PC-3 (cell line): ENCODE measurements around the gene OR2M3. TPM values are rescaled to one million over a fixed set of nuclear protein-coding genes. Genes with fewer than 3 reads are reported as not detected.

ENCODE experiments used
- ATAC-seq: fragments of 200-7000 bp; cut with Tn5 transposase; 2 replicates; pipeline ENCODE4 v1.9.1; 2020; ENCODE audit warnings: mild to moderate bottlenecking, moderate library complexity
- BruUV-seq: library from RNA; stranded (reverse); fragments of 400-500 nt; replicated peaks from 2 replicates; lab custom pipeline; 2021; lab: Mats Ljungman, UMichigan
- CTCF ChIA-PET: fragments of 300-600 bp; sonication (Branson Sonifier 250); formaldehyde crosslinking; loops from one replicate; lab custom pipeline; 2022; ENCODE audit warnings: antibody characterized with exemption; lab: Charles Lee
- POLR2A ChIA-PET: fragments of 300-600 bp; sonication (Branson Sonifier 250); formaldehyde crosslinking; loops from one replicate; lab custom pipeline; 2022; ENCODE audit warnings: antibody characterized with exemption; ENCODE audit not compliant: unreplicated experiment; lab: Charles Lee
- DNase-seq: peaks from one replicate; pipeline ENCODE4 v3.0.0-alpha.2; 2015
- H2AFZ ChIP-seq: fragments of 300-600 bp; sonication (generic); 2 replicates; pipeline ENCODE4 v1.6.0; 2016; ENCODE audit warnings: antibody characterized with exemption, low read length
- H3F3A ChIP-seq: fragments of 300-600 bp; sonication (generic); one replicate; pipeline ENCODE4 v1.6.0; 2017; ENCODE audit warnings: antibody characterized with exemption, low read length, control low read depth, mild to moderate bottlenecking; ENCODE audit not compliant: unreplicated experiment
- H3K27ac ChIP-seq: fragments of 300-600 bp; sonication (generic); 2 replicates; pipeline ENCODE4 v1.5.1; 2016; ENCODE audit warnings: mild to moderate bottlenecking, low read length
- H3K27me3 ChIP-seq: fragments of 300-600 bp; sonication (generic); 2 replicates; pipeline ENCODE4 v1.6.1; 2016; ENCODE audit warnings: low read length, mixed read lengths
- H3K36me3 ChIP-seq: fragments of 300-600 bp; sonication (generic); 2 replicates; pipeline ENCODE4 v1.6.1; 2016; ENCODE audit warnings: low read depth, mixed run types, low read length, mixed read lengths
- H3K4me1 ChIP-seq: fragments of 300-600 bp; sonication (generic); 2 replicates; pipeline ENCODE4 v1.5.1; 2016; ENCODE audit warnings: low read length; ENCODE audit not compliant: insufficient read depth
- H3K4me2 ChIP-seq: fragments of 300-600 bp; sonication (generic); 2 replicates; pipeline ENCODE4 v1.6.0; 2016; ENCODE audit warnings: low read length
- H3K4me3 ChIP-seq: fragments of 300-600 bp; sonication (generic); 2 replicates; pipeline ENCODE4 v1.5.1; 2016; ENCODE audit warnings: mild to moderate bottlenecking, low read length, mixed read lengths
- H3K79me2 ChIP-seq: fragments of 300-600 bp; sonication (generic); 2 replicates; pipeline ENCODE4 v1.6.1; 2017; ENCODE audit warnings: low read length, mixed read lengths
- H3K9ac ChIP-seq: fragments of 300-600 bp; sonication (generic); 2 replicates; pipeline ENCODE4 v1.6.0; 2016; ENCODE audit warnings: mild to moderate bottlenecking, low read length
- H3K9me2 ChIP-seq: fragments of 300-600 bp; sonication (generic); replicated peaks from 2 replicates; pipeline ENCODE4 v1.6.1; 2016; ENCODE audit warnings: mixed run types, low read length, mixed read lengths
- H3K9me3 ChIP-seq: fragments of 300-600 bp; sonication (generic); 2 replicates; pipeline ENCODE4 v1.6.1; 2016; ENCODE audit warnings: low read length, mixed read lengths
- H4K20me1 ChIP-seq: fragments of 300-600 bp; sonication (generic); 2 replicates; pipeline ENCODE4 v1.6.1; 2016; ENCODE audit warnings: low read length, mixed read lengths
- CTCF ChIP-seq: fragments of 300-600 bp; sonication (generic); conservative IDR thresholded peaks from 2 replicates; pipeline ENCODE4 v1.5.1; 2017; ENCODE audit warnings: antibody characterized with exemption, low read depth, mild to moderate bottlenecking, low read length
- EZH2 ChIP-seq: fragments of 300-600 bp; sonication (generic); IDR thresholded peaks from one replicate; pipeline ENCODE4 v1.6.1; 2017; ENCODE audit warnings: antibody characterized with exemption, mild to moderate bottlenecking, low read length; ENCODE audit not compliant: unreplicated experiment
- EZH2phosphoT487 ChIP-seq: fragments of 300-600 bp; sonication (generic); IDR thresholded peaks from 2 replicates; pipeline ENCODE4 v1.6.1; 2018; ENCODE audit warnings: mild to moderate bottlenecking, antibody characterized with exemption, low read length, borderline replicate concordance
- intact Hi-C: fragments of 100-400 bp; cut with micrococcal nuclease; formaldehyde crosslinking; loops from 2 replicates; pipeline ENCODE4 v1.9.0; 2023
- total RNA-seq: library from RNA; depleted of rRNA; stranded (reverse); fragments of >200 nt; gene quantifications from 2 replicates; pipeline ENCODE4 v1.2.3, GENCODE V29; 2014

The OR2M3 gene
- total RNA-seq, 1 experiment from 2014 or later, result not detected

GRCh38 chr1:248215880-248216279, 18.8 kb downstream of the OR2M3 start:
- intact Hi-C loops, result no loop called here
- H3K4me3 ChIP-seq, result no peak overlapping the region
- TF ChIP-seq CTCF (no peak), EZH2 (no peak), EZH2phosphoT487 (no peak)
- no peaks in the 10 kb centered on the region for H3K4me1 ChIP-seq
- no peak overlapping the region for H3K4me2 ChIP-seq
- no peaks in the 10 kb centered on the region for H3K79me2 ChIP-seq
- H3K9me3 ChIP-seq, result no peaks in the 10 kb centered on the region
- BruUV-seq, result no TSS peak
- H4K20me1 ChIP-seq, result no peaks in the 10 kb centered on the region
- no peaks in the 10 kb centered on the region for H3K27me3 ChIP-seq
- H3K9me2 ChIP-seq, result no peaks in the 10 kb centered on the region
- no peak for ATAC-seq
- no peak overlapping the region for H3K9ac ChIP-seq
- no peaks in the 10 kb centered on the region for H3K36me3 ChIP-seq
- no peaks in the 10 kb centered on the region for H3F3A ChIP-seq
- H2AFZ ChIP-seq, result no peak overlapping the region
- no peak overlapping the region for H3K27ac ChIP-seq
- no peak for DNase-seq
- ChIA-PET POLR2A (no interaction called here), CTCF (no interaction called here)

- BruUV-seq, result no TSS peak
- CTCF ChIA-PET, result no interaction called here
These were observed 28.5 kb downstream of the OR2M3 start for GRCh38 chr1:248225537-248225936.

More at GRCh38 chr1:248225537-248225936, 28.5 kb downstream of the OR2M3 start:
- Histone ChIP-seq H3F3A (no peaks in the 10 kb centered on the region), H3K9ac (no peak overlapping the region), H3K4me1 (peaks cover 7% of the 10 kb centered on the region; the same call in 1 of the 2 replicates), H3K36me3 (no peaks in the 10 kb centered on the region), H3K27ac (no peak overlapping the region), H3K79me2 (no peaks in the 10 kb centered on the region), H3K9me3 (peaks cover 10% of the 10 kb centered on the region; the same call in 1 of the 2 replicates), H2AFZ (no peak overlapping the region), H3K4me3 (no peak overlapping the region), H3K27me3 (no peaks in the 10 kb centered on the region), H3K4me2 (peak overlapping the region; percentile 5; the same call in 1 of the 2 replicates), H4K20me1 (no peaks in the 10 kb centered on the region), H3K9me2 (no peaks in the 10 kb centered on the region; the same call in 1 of the 2 replicates)
- TF ChIP-seq EZH2phosphoT487, result no peak
- no peak for TF ChIP-seq CTCF
- no peak for TF ChIP-seq EZH2
- POLR2A ChIA-PET, result no interaction called here
- intact Hi-C loops, result loop anchor here (1.0 kb wide), 1 partner anchor 84 kb away; no protein-coding TSS in a partner anchor
- DNase-seq (peak; percentile 61), ATAC-seq (peak; percentile 78)
